Iris pigment epithelial cell (primary cell): ENCODE measurements around the gene NEDD9.

Experiments used
- DNase-seq: peaks from one replicate; pipeline ENCODE4 v3.0.0-alpha.2; 2011; ENCODE audit warnings: low read depth

NEDD9 gene

GRCh38 chr6:11201015-11201414, 31.5 kb downstream of the NEDD9 start:
- DNase-seq = no peak

- no peak for DNase-seq
These were observed 32.1 kb downstream of the NEDD9 start for GRCh38 chr6:11200356-11200755.

GRCh38 chr6:11198663-11199603, 33.5 kb downstream of the NEDD9 start:
- DNase-seq = peak; percentile 65

GRCh38 chr6:11197850-11198249, 34.6 kb downstream of the NEDD9 start:
- no peak for DNase-seq

GRCh38 chr6:11197175-11197536, 35.3 kb downstream of the NEDD9 start:
- DNase-seq = peak; percentile 94

GRCh38 chr6:11196511-11197174, 35.8 kb downstream of the NEDD9 start:
- peak; percentile 89 for DNase-seq

GRCh38 chr6:11194356-11195218, 37.9 kb downstream of the NEDD9 start:
- DNase-seq = peak; percentile 94

- no peak for DNase-seq
These were observed 39.0 kb downstream of the NEDD9 start for GRCh38 chr6:11193434-11193833.

- no peak for DNase-seq
These were observed 40.3 kb downstream of the NEDD9 start for GRCh38 chr6:11192167-11192566.

- DNase-seq = no peak
These were observed 41.7 kb downstream of the NEDD9 start for GRCh38 chr6:11190625-11191245.

GRCh38 chr6:11189865-11190624, 42.4 kb downstream of the NEDD9 start:
- DNase-seq = no peak

GRCh38 chr6:11188161-11188915, 44.1 kb downstream of the NEDD9 start:
- DNase-seq = peak; percentile 56

GRCh38 chr6:11187301-11187700, 45.2 kb downstream of the NEDD9 start:
- DNase-seq = no peak

GRCh38 chr6:11185204-11185842, 47.1 kb downstream of the NEDD9 start:
- no peak for DNase-seq

GRCh38 chr6:11183761-11184362, 48.6 kb downstream of the NEDD9 start:
- no peak for DNase-seq

GRCh38 chr6:11181478-11182136, 50.9 kb downstream of the NEDD9 start:
- no peak for DNase-seq

- no peak for DNase-seq
These were observed 52.9 kb downstream of the NEDD9 start for GRCh38 chr6:11179419-11180202.

GRCh38 chr6:11179088-11179418, 53.4 kb downstream of the NEDD9 start:
- no peak for DNase-seq
